H9 (cell line): ENCODE measurements around the gene CCM2. TPM values are rescaled to one million over a fixed set of nuclear protein-coding genes. Genes with fewer than 3 reads are reported as not detected.
A peak's percentile ranks its signal among the peaks of the same experiment; 100 is the strongest.
"Not testable (repeated sequence)": the region's sequence is repeated elsewhere in the genome, so short reads cannot be mapped to it uniquely, and the experiment has no call there.

Source experiments
- DNase-seq: peaks from one replicate; pipeline ENCODE4 v3.0.0-alpha.2; 2017
- H2AFZ ChIP-seq: one replicate; pipeline ENCODE4 v1.6.1; 2013; ENCODE audit warnings: mild to moderate bottlenecking, low read length, control low read depth, moderate library complexity
- H2AK5ac ChIP-seq: 2 replicates; pipeline ENCODE4 v1.6.1; 2013; ENCODE audit warnings: low read length, control low read depth, mixed read lengths; ENCODE audit not compliant: insufficient read length
- H2BK120ac ChIP-seq: one replicate; pipeline ENCODE4 v1.6.1; 2013; ENCODE audit warnings: low read depth, mild to moderate bottlenecking, low read length, control low read depth, inconsistent platforms; ENCODE audit not compliant: poor library complexity, severe bottlenecking
- H2BK12ac ChIP-seq: 2 replicates; pipeline ENCODE4 v1.6.1; 2013; ENCODE audit warnings: low read length, control low read depth, mixed read lengths, low read depth; ENCODE audit not compliant: insufficient read length
- H2BK15ac ChIP-seq: 2 replicates; pipeline ENCODE4 v1.6.1; 2013; ENCODE audit warnings: low read depth, low read length, control low read depth
- H2BK20ac ChIP-seq: one replicate; pipeline ENCODE4 v1.6.1; 2013; ENCODE audit warnings: low read depth, mild to moderate bottlenecking, low read length, control low read depth, inconsistent platforms; ENCODE audit not compliant: poor library complexity, severe bottlenecking
- H2BK5ac ChIP-seq: 2 replicates; pipeline ENCODE4 v1.6.1; 2013; ENCODE audit warnings: low read length, control low read depth, mixed read lengths; ENCODE audit not compliant: insufficient read length
- H3K14ac ChIP-seq: 2 replicates; pipeline ENCODE4 v1.6.1; 2013; ENCODE audit warnings: low read length, control low read depth; ENCODE audit not compliant: insufficient read depth
- H3K18ac ChIP-seq: 2 replicates; pipeline ENCODE4 v1.6.1; 2013; ENCODE audit warnings: low read depth, mild to moderate bottlenecking, mixed read lengths, low read length, control low read depth; ENCODE audit not compliant: insufficient read length
- H3K23ac ChIP-seq: 2 replicates; pipeline ENCODE4 v1.6.1; 2013; ENCODE audit warnings: low read length, control low read depth, mixed read lengths, low read depth; ENCODE audit not compliant: insufficient read length
- H3K23me2 ChIP-seq: 2 replicates; pipeline ENCODE4 v1.6.1; 2013; ENCODE audit warnings: low read depth, mild to moderate bottlenecking, mixed read lengths, low read length, control low read depth; ENCODE audit not compliant: insufficient read length, poor library complexity, severe bottlenecking
- H3K27ac ChIP-seq: 2 replicates; pipeline ENCODE4 v1.5.1; 2013; ENCODE audit warnings: low read length, control low read depth, mixed read lengths, low read depth; ENCODE audit not compliant: insufficient read length
- H3K27me3 ChIP-seq: 2 replicates; pipeline ENCODE4 v1.6.1; 2013; ENCODE audit warnings: low read length, control low read depth, inconsistent platforms; ENCODE audit not compliant: insufficient read depth
- H3K4ac ChIP-seq: 2 replicates; pipeline ENCODE4 v1.6.1; 2013; ENCODE audit warnings: low read depth, mild to moderate bottlenecking, control low read depth, inconsistent platforms, low read length, moderate library complexity
- H3K4me1 ChIP-seq: 2 replicates; pipeline ENCODE4 v1.6.1; 2013; ENCODE audit warnings: low read length, control low read depth, inconsistent platforms; ENCODE audit not compliant: insufficient read depth
- H3K4me2 ChIP-seq: 2 replicates; pipeline ENCODE4 v1.6.1; 2013; ENCODE audit warnings: low read length, control low read depth, mixed read lengths; ENCODE audit not compliant: insufficient read length, insufficient read depth
- H3K56ac ChIP-seq: 2 replicates; pipeline ENCODE4 v1.6.1; 2013; ENCODE audit warnings: low read depth, mild to moderate bottlenecking, mixed read lengths, low read length, control low read depth; ENCODE audit not compliant: insufficient read length
- H3K79me1 ChIP-seq: 2 replicates; pipeline ENCODE4 v1.6.1; 2013; ENCODE audit warnings: low read depth, mild to moderate bottlenecking, moderate library complexity, low read length, control low read depth, inconsistent platforms; ENCODE audit not compliant: insufficient read depth, poor library complexity, severe bottlenecking
- H3K79me2 ChIP-seq: 2 replicates; pipeline ENCODE4 v1.6.1; 2013; ENCODE audit warnings: low read length, control low read depth, inconsistent platforms; ENCODE audit not compliant: insufficient read depth
- H3K9ac ChIP-seq: 2 replicates; pipeline ENCODE4 v1.6.1; 2013; ENCODE audit warnings: low read length, control low read depth, mixed read lengths; ENCODE audit not compliant: insufficient read length; ENCODE audit errors: extremely low read depth
- H3K9me3 ChIP-seq: one replicate; pipeline ENCODE4 v1.6.1; 2013; ENCODE audit warnings: low read depth, low read length, inconsistent platforms; ENCODE audit not compliant: control insufficient read depth
- H3T11ph ChIP-seq: one replicate; pipeline ENCODE4 v1.6.1; 2013; ENCODE audit warnings: mild to moderate bottlenecking, low read length, control low read depth, inconsistent platforms
- H4K20me1 ChIP-seq: one replicate; pipeline ENCODE4 v1.6.1; 2013; ENCODE audit not compliant: control insufficient read depth, insufficient read length, insufficient read depth
- H4K5ac ChIP-seq: 2 replicates; pipeline ENCODE4 v1.6.1; 2013; ENCODE audit warnings: low read depth, mild to moderate bottlenecking, mixed read lengths, low read length, control low read depth; ENCODE audit not compliant: insufficient read length
- H4K8ac ChIP-seq: replicated peaks from 2 replicates; pipeline ENCODE4 v1.6.1; 2013; ENCODE audit warnings: low read length, control low read depth, mixed read lengths, low read depth; ENCODE audit not compliant: insufficient read length
- H4K91ac ChIP-seq: 2 replicates; pipeline ENCODE4 v1.6.1; 2013; ENCODE audit warnings: low read depth, mild to moderate bottlenecking, moderate library complexity, mixed read lengths, low read length, control low read depth; ENCODE audit not compliant: insufficient read length
- H3K27ac Mint-ChIP-seq, 3 experiments: 2 replicates in 2 of 3; 3 replicates in 1 of 3; pipeline ENCODE4 v1.8.0; 2020 to 2021; ENCODE audit warnings: mixed read lengths in 3 of 3, mild to moderate bottlenecking in 1 of 3, moderate library complexity in 1 of 3
- H3K27me3 Mint-ChIP-seq: 2 replicates; pipeline ENCODE4 v1.8.0; 2021; ENCODE audit warnings: low read depth, mild to moderate bottlenecking, moderate library complexity, mixed read lengths
- H3K36me3 Mint-ChIP-seq, 3 experiments: 2 replicates in 2 of 3; 3 replicates in 1 of 3; pipeline ENCODE4 v1.8.0; 2020 to 2021; ENCODE audit warnings: low read depth in 3 of 3, mixed read lengths in 3 of 3; ENCODE audit not compliant: insufficient read depth in 1 of 3
- H3K4me1 Mint-ChIP-seq, 2 experiments: 2 replicates each; pipeline ENCODE4 v1.8.0; 2020; ENCODE audit warnings: mixed read lengths in 2 of 2
- H3K4me3 Mint-ChIP-seq, 2 experiments: 2 replicates in 1 of 2; 3 replicates in 1 of 2; pipeline ENCODE4 v1.8.0; 2020 to 2021; ENCODE audit warnings: mild to moderate bottlenecking in 2 of 2, mixed read lengths in 2 of 2, moderate library complexity in 1 of 2
- H3K9me3 Mint-ChIP-seq, 2 experiments: 2 replicates in 1 of 2; 3 replicates in 1 of 2; pipeline ENCODE4 v1.8.0; 2020; ENCODE audit warnings: mild to moderate bottlenecking in 2 of 2, mixed read lengths in 2 of 2, moderate library complexity in 1 of 2
- WGBS: extraction: QIAGEN DNeasy Blood & Tissue Kit; methylation state at CpG from one replicate; pipeline ENCODE4 v1.1.7; 2013; ENCODE audit warnings: missing lambda C conversion rate, low lambda C conversion rate, mixed read lengths; ENCODE audit not compliant: insufficient read length; ENCODE audit errors: extremely low coverage; 5-methylcytosine and 5-hydroxymethylcytosine counted together
- total RNA-seq: library from RNA; stranded (reverse); gene quantifications from 2 replicates; pipeline ENCODE4 v1.2.1, GENCODE V29; 2021
- TF ChIP-seq, protein P1 (sequence below): fragments of 200-600 bp; sonication (generic); conservative IDR thresholded peaks from 3 replicates; pipeline ENCODE4 v1.8.0; 2021; ENCODE audit warnings: antibody characterized with exemption, mild to moderate bottlenecking

The CCM2 gene
- total RNA-seq, 1 experiment from 2014 or later, result 30.4 TPM

DNA sequence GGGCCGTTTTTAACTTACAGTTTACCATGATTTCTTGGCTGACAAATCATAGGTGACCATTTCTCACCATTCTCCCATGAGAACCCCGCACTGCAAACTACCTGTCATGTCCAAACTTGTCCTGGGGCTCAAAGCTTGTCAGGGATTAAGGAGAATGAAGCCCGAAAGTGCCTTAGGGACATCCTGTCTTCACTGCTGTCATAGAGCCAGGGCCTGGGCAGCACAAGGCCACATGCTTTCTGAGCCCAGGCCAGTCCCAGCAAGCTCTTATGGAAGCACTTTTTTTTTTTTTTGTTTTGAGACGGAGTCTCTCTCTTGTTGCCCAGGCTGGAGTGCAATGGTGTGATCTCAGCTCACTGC is 33.9 kb downstream of the CCM2 start:
- H3K27ac ChIP-seq, result no peak overlapping the region

DNA sequence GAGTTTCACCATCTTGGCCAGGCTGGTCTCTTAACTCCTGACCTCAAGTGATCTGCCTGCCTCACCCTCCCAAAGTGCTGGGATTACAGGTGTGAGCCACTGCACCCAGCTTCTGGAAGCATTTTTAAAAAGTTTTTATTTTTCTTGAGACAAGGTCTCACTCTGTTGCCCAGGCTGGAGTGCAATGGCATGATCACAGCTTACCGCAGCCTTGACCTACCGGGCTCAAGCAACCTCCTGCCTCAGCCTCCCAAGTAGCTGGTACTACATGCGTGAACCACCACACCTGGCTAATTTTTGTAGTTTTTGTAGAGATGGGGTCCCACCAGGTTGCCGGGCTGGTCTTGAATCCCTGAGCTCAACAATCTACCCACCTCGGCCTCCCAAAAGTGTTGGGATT is 34.7 kb downstream of the CCM2 start:
- H3K4me3 Mint-ChIP-seq, H4K20me1 ChIP-seq, H3K4ac ChIP-seq, H3K27ac Mint-ChIP-seq, H2BK120ac ChIP-seq, H3K9me3 Mint-ChIP-seq, H3K27me3 ChIP-seq, H3K18ac ChIP-seq, H3T11ph ChIP-seq, H3K23me2 ChIP-seq, H3K79me2 ChIP-seq, H3K79me1 ChIP-seq, H3K4me1 ChIP-seq, H2AK5ac ChIP-seq, DNase-seq, H4K5ac ChIP-seq, H3K4me2 ChIP-seq, H3K9me3 ChIP-seq, H2BK12ac ChIP-seq, H4K8ac ChIP-seq, H3K27me3 Mint-ChIP-seq, H2AFZ ChIP-seq, H2BK15ac ChIP-seq, H3K14ac ChIP-seq, H3K23ac ChIP-seq, H3K56ac ChIP-seq, H3K27ac ChIP-seq, H2BK5ac ChIP-seq, H4K91ac ChIP-seq, H2BK20ac ChIP-seq, H3K9ac ChIP-seq: not testable (repeated sequence)
- peaks cover 8 to 17% (median 15%) of the 10 kb centered on the region in 3 experiments; a peak in 5 of 7 replicates for H3K36me3 Mint-ChIP-seq
- peaks cover 37 to 38% of the 10 kb centered on the region in 2 experiments for H3K4me1 Mint-ChIP-seq
- whole genome bisulfite sequencing, result no CpG with 5 or more reads among the region's 5 CpGs

More for the DNA sequence above, 33.9 kb downstream of the CCM2 start:
- Histone ChIP-seq H4K91ac (no peak overlapping the region), H2BK12ac (no peak overlapping the region), H2BK120ac (no peak overlapping the region), H2AK5ac (no peak overlapping the region), H3K14ac (no peak overlapping the region), H2BK15ac (no peak overlapping the region), H3K9me3 (no peaks in the 10 kb centered on the region), H3K18ac (no peak overlapping the region), H3K9ac (no peak overlapping the region), H3K4me1 (no peaks in the 10 kb centered on the region), H3K79me1 (no peaks in the 10 kb centered on the region), H4K20me1 (no peaks in the 10 kb centered on the region), H2BK20ac (no peak overlapping the region), H3K23ac (no peak overlapping the region), H4K5ac (no peak overlapping the region), H2AFZ (no peak overlapping the region), H3K56ac (no peak overlapping the region), H3K4ac (no peak overlapping the region), H2BK5ac (no peak overlapping the region), H3K4me2 (no peak overlapping the region), H3T11ph (no peak overlapping the region), H3K23me2 (no peaks in the 10 kb centered on the region), H3K27me3 (no peaks in the 10 kb centered on the region), H3K79me2 (no peaks in the 10 kb centered on the region), H4K8ac (no peak overlapping the region)
- Mint-ChIP-seq H3K27me3 (no peaks in the 10 kb centered on the region), H3K9me3 (no peaks in the 10 kb centered on the region), H3K36me3 (peaks cover 5 to 13% (median 8%) of the 10 kb centered on the region in 3 experiments; a peak in 6 of 7 replicates), H3K4me1 (peaks cover 37 to 38% of the 10 kb centered on the region in 2 experiments), H3K4me3 (no peak overlapping the region), H3K27ac (peak overlapping the region in 1 of 3 experiments; percentile 96; a peak in 2 of 7 replicates)
- WGBS, result no CpG with 5 or more reads among the region's 4 CpGs
- no peak for DNase-seq
- TF ChIP-seq, protein P1, sequence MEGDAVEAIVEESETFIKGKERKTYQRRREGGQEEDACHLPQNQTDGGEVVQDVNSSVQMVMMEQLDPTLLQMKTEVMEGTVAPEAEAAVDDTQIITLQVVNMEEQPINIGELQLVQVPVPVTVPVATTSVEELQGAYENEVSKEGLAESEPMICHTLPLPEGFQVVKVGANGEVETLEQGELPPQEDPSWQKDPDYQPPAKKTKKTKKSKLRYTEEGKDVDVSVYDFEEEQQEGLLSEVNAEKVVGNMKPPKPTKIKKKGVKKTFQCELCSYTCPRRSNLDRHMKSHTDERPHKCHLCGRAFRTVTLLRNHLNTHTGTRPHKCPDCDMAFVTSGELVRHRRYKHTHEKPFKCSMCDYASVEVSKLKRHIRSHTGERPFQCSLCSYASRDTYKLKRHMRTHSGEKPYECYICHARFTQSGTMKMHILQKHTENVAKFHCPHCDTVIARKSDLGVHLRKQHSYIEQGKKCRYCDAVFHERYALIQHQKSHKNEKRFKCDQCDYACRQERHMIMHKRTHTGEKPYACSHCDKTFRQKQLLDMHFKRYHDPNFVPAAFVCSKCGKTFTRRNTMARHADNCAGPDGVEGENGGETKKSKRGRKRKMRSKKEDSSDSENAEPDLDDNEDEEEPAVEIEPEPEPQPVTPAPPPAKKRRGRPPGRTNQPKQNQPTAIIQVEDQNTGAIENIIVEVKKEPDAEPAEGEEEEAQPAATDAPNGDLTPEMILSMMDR, result no peak
